ENCODE results near the gene NUCB2. TPM values are rescaled to one million over a fixed set of nuclear protein-coding genes. Genes with fewer than 3 reads are reported as not detected.
A peak's percentile ranks its signal among the peaks of the same experiment; 100 is the strongest.
"Not testable (repeated sequence)": the region's sequence is repeated elsewhere in the genome, so short reads cannot be mapped to it uniquely, and the experiment has no call there.

Gene NUCB2
- 10 to 100 TPM; 38.1 to 38.2 TPM for total RNA-seq

DNA sequence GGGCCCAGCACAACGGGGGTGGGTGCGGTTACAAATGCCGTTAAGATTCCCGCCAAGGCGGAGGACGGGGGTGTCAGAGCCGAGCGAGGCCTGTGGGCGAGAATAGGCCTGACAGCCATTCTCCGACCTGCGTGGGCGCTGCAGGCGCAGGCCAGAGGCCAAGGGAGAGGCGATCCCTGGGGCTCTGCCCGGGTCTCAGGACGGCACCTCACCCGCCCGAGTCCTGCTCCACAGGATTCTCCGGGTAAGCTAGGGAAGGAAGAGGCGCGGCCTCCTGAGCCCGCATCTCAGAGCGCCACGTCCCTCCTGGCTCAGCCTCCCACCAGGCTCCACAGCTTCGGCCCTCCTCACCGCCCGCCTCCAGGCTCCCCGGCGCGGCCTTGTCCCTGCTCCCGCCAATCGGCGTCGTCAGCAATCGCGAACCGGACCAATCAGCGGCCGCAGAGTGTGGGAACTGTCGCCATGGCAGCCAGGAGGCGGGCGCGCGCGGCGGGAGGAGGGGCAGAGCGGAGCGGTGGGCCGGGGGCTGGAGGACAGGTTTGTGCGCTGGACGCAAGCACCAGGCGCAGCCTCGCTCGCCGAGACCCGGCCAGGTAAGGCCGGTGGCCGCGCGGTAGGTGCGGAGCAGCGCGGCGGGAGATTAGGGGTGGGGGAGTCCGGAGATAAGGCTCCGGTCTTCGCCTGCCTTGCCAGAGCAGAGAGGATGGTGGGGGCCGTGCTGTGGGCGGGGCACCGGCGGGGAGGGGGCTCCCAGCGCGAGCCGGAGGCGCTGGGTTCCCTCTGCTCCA is at the start of gene NUCB2:
NUCB2 (plus strand) TSS at position 504 of the 788 bp plus-strand sequence. CDS start 18,585 bp downstream, outside the sequence.
- peaks cover under 1% of the 10 kb centered on the region for H3K36me3 Mint-ChIP-seq
- POLR2A ChIA-PET: interaction anchor here (1.3 to 2.1 kb wide), 2 partner anchors 20 to 87 kb away, joined by 3 to 8 read pairs; no protein-coding TSS in a partner anchor
- H3K4me3 Mint-ChIP-seq: peak within 1 kb of the TSS; percentile 89
- peak; percentile 97 for DNase-seq
- peak within 1 kb of the TSS; percentile 87 for H3K27ac Mint-ChIP-seq
- H3K27me3 Mint-ChIP-seq: no peaks in the 10 kb centered on the region
- intact Hi-C loops (cut with micrococcal nuclease): loop anchor here (1.0 to 10.0 kb wide), 7 partner anchors 9 to 538 kb away; partner anchors contain the start of genes C11orf58 and RPS13
- CTCF ChIA-PET: interaction anchor here (0.6 to 2.9 kb wide), 9 partner anchors 9 to 179 kb away, joined by 3 to 13 read pairs (median 3); partner anchors contain the start of gene KCNJ11
- H3K9me3 Mint-ChIP-seq: no peaks in the 10 kb centered on the region
- H3K4me1 Mint-ChIP-seq (ENCODE audit: low read depth): peaks cover 32% of the 10 kb centered on the region

DNA sequence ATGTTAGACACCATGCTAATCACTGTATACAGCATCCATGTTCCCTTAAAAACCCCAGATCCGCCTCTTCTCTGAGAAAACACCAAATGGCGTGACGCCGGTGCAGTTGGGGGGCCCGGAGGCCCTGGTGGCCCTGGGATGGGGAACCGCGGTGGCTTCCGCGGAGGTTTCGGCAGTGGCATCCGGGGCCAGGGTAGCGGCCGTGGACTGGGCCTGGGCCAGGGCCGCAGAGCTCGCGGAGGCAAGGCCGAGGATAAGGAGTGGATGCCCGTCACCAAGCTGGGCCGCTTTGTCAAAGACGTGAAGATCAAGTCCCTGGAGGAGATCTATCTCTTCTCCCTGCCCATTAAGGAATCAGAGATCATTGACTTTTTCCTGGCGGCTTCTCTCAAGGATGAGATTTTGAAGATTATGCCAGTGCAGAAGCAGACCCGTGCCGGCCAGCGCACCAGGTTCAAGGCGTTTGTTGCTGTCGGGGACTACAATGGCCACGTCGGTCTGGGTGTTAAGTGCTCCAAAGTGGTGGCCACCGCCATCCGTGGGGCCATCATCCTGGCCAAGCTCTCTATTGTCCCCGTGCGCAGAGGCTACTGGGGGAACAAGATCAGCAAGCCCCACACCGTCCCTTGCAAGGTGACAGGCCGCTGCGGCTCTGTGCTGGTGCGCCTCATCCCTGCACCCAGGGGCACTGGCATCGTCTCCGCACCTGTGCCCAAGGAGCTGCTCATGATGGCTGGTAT is 48.2 kb upstream of the NUCB2 start:
- H3K9me3 Mint-ChIP-seq; H3K4me3 Mint-ChIP-seq; DNase-seq; POLR2A ChIA-PET; H3K36me3 Mint-ChIP-seq; H3K27ac Mint-ChIP-seq; H3K27me3 Mint-ChIP-seq; intact Hi-C loops (cut with micrococcal nuclease): not testable (repeated sequence)
- peaks cover 13% of the 10 kb centered on the region for H3K4me1 Mint-ChIP-seq (ENCODE audit: low read depth)
- CTCF ChIA-PET: interaction anchor here (1.0 to 2.4 kb wide), 5 partner anchors 12 to 300 kb away, joined by 3 to 23 read pairs (median 12); partner anchors contain the start of gene PIK3C2A

DNA sequence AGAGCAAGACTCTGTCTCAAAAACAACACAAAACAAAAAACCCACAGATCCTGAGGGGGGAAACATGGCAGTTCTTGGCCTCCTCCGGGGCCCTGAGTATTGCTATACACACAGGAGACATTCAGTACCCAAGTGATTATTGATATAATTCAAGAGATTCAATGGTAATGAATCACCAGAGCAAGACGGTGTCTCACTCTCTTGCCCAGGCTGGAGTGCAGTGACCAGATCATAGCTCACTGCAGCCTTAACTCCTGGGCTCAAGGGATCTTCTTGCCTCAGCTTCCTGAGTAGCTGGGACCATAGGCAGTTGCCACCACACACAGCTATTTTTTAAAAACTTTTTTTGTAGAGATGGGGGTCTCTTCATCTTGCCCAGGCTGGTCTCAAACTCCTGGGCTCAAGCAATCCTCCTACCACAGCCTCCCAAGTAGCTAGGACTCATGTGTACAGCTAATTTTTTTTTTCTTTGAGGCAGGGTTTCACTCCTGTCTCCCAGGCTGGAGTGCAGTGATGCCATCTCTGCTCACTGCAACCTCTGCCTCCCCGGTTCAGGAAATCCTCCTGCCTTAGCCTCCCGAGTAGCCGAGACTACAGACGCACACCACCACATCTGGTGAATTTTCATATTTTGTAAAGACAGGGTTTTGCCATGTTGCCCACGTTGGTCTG is 46.9 kb upstream of the NUCB2 start:
- ChIA-PET CTCF (interaction anchor here (0.6 to 2.4 kb wide), 44 partner anchors 10 to 410 kb away, joined by 3 to 36 read pairs (median 4); partner anchors contain the start of genes KCNJ11, NUCB2 and PIK3C2A), POLR2A (interaction anchor here (0.6 kb wide), 1 partner anchor 154 kb away, joined by 3 read pairs; no protein-coding TSS in a partner anchor)
- no peak for DNase-seq
- Mint-ChIP-seq H3K27me3 (peaks cover 9% of the 10 kb centered on the region), H3K4me1 (ENCODE audit: low read depth) (peaks cover 13% of the 10 kb centered on the region), H3K36me3 (no peaks in the 10 kb centered on the region), H3K4me3 (no peak overlapping the region), H3K9me3 (no peaks in the 10 kb centered on the region), H3K27ac (no peak overlapping the region)
- intact Hi-C loops (cut with micrococcal nuclease): loop anchor here (1.0 kb wide), 4 partner anchors 21 to 275 kb away; no protein-coding TSS in a partner anchor

DNA sequence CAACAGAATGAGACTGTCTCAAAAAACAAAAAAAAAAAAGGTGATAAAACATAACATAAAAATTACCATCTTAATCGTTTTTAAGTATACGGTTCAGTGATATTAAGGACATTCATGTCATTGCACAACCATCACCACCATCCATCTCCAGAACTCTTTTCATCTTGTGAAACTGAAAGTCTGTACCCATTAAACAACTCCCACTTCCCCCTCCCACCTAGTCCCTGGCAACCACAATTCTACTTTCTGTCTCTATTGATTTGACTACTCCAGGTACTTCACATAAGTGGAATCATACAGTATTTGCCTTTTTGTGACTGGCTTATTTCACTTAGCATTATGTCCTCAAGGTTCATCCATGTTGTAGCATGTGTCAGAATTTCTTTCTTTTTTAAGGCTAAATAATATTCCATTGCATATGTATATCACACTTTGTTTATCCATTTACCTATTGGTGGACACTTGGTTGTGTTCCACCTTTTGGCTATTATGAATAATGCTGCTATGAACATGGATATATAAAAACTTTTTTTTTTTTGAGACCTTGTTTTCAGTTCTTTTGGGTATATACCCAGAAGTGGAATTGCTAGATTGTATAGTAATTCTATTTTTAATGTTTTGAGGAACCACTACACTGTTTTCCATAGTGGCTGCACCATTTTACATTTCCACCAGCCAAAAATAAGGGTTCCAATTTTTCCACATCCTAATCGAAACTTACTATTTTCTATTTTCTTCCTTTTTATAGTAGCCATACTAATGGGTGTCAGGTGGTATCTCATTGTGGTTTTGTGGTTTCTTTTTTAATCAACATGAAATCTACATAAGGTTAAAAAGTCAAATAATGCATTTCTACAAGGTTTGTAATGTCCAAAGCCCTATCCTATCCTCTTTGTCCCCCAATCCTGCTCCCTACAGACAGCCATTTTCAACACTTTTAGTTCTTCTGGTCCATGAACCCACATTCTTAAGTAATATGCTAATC is 45.4 kb upstream of the NUCB2 start:
- intact Hi-C loops (cut with micrococcal nuclease): loop anchor here (1.0 kb wide), 8 partner anchors 13 to 273 kb away; partner anchors contain the start of gene NUCB2
- no peaks in the 10 kb centered on the region for H3K36me3 Mint-ChIP-seq
- H3K9me3 Mint-ChIP-seq: no peaks in the 10 kb centered on the region
- peak; percentile 63 for DNase-seq
- H3K4me1 Mint-ChIP-seq (ENCODE audit: low read depth): peaks cover 13% of the 10 kb centered on the region
- ChIA-PET POLR2A (interaction anchor here (0.6 kb wide), 1 partner anchor 110 kb away, joined by 3 read pairs; no protein-coding TSS in a partner anchor), CTCF (interaction anchor here (0.7 to 2.4 kb wide), 25 partner anchors 12 to 297 kb away, joined by 3 to 36 read pairs (median 5); partner anchors contain the start of genes NUCB2 and PIK3C2A)
- H3K4me3 Mint-ChIP-seq: no peak overlapping the region
- no peak overlapping the region for H3K27ac Mint-ChIP-seq
- H3K27me3 Mint-ChIP-seq: peaks cover 11% of the 10 kb centered on the region

DNA sequence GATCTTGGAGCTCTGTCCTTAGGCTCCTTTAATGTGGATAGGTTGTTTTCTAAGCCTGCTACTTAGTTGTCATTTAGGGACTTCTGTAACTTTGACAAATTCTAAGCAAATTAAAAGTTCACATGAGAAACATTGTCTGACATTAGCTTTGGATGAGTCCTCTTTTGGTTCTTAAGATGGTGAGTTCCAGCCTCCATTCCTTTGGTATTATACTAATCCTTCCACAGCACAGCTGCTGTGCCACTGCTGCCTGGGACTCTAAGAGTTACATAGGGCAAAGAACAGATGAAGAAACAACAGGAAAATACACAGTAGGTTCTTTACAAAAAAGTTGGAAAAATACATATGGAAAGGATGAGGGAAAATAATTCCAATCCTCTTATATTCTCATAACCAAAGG is 43.4 kb upstream of the NUCB2 start:
- Mint-ChIP-seq H3K27ac (no peak overlapping the region), H3K4me1 (ENCODE audit: low read depth) (peaks cover 13% of the 10 kb centered on the region), H3K36me3 (no peaks in the 10 kb centered on the region), H3K27me3 (peaks cover 16% of the 10 kb centered on the region), H3K9me3 (no peaks in the 10 kb centered on the region), H3K4me3 (no peak overlapping the region)
- intact Hi-C loops (cut with micrococcal nuclease): no loop called here
- ChIA-PET POLR2A (no interaction called here), CTCF (interaction anchor here (1.0 to 1.1 kb wide), 2 partner anchors 44 to 295 kb away, joined by 3 read pairs; partner anchors contain the start of gene NUCB2)
- no peak for DNase-seq

DNA sequence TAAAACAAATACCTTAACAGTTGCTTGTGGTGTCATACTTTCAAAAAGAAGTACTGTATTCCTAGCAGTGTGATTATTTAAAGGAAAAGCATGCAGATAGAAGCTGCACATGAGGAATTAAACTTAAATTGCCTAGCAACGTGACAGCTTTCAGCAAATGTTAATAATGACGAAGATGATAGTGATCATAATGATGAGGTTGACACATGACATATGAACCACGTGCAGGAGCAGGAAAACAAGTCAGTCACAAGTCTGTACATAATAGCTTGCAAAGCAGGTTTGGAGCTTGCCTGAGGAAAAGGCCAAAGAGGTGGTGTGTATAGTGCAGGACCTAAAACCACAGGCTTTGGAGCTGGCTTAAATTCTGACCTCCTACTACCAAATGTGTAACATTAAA is 38.2 kb upstream of the NUCB2 start:
- no peaks in the 10 kb centered on the region for H3K4me1 Mint-ChIP-seq (ENCODE audit: low read depth)
- ChIA-PET CTCF (no interaction called here), POLR2A (no interaction called here)
- no peaks in the 10 kb centered on the region for H3K9me3 Mint-ChIP-seq
- DNase-seq: no peak
- H3K36me3 Mint-ChIP-seq: no peaks in the 10 kb centered on the region
- peaks cover 26% of the 10 kb centered on the region for H3K27me3 Mint-ChIP-seq
- H3K4me3 Mint-ChIP-seq: no peak overlapping the region
- intact Hi-C loops (cut with micrococcal nuclease): no loop called here
- H3K27ac Mint-ChIP-seq: no peak overlapping the region

DNA sequence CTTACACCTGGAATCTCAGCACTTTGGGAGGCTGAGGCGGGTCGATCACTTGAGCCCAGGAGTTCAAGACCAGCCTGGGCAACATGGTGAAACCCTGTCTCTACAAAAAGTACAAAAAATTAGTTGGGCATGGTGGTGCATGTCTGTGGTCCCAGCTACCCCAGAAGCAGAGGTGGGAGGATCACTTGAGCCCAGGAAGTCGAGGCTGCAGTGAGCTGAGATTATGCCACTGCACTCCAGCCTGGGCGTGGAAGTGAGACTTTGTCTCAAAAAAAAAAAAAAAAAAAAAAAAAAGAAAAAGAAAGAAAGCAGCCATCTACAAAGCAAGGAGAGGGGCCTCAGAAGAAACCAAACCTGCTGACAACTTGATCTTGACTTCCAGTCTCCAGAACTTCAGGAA is 36.6 kb upstream of the NUCB2 start:
- CTCF ChIA-PET: interaction anchor here (2.1 kb wide), 1 partner anchor 10 kb away, joined by 7 read pairs; no protein-coding TSS in a partner anchor
- H3K4me1 Mint-ChIP-seq (ENCODE audit: low read depth); DNase-seq; POLR2A ChIA-PET; H3K27ac Mint-ChIP-seq; intact Hi-C loops (cut with micrococcal nuclease); H3K4me3 Mint-ChIP-seq; H3K9me3 Mint-ChIP-seq; H3K36me3 Mint-ChIP-seq: not testable (repeated sequence)
- H3K27me3 Mint-ChIP-seq: peaks cover 26% of the 10 kb centered on the region

DNA sequence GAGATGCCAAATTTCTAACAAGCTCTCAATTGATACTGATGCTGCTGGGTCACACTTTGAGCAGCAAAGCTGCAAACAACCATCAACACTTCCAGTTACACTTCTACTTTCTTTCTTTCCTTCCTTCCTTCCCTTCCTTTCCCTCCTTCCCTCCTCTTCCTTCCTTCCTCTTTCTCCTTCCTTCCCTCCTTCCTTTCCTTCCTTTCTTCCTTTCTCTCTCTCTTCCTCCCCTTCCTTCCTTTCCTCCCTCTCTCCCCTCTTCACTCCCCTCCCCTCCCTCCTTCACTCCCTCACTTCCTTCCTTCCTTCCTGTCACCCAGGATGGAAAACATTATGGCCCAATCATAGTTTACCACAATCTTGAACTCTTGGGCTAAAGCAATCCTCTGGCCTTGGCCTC is 35.8 kb upstream of the NUCB2 start:
- Mint-ChIP-seq H3K27ac (no peak overlapping the region), H3K4me3 (no peak overlapping the region), H3K27me3 (peaks cover 22% of the 10 kb centered on the region), H3K9me3 (no peaks in the 10 kb centered on the region), H3K4me1 (ENCODE audit: low read depth) (peaks cover 3% of the 10 kb centered on the region), H3K36me3 (no peaks in the 10 kb centered on the region)
- intact Hi-C loops (cut with micrococcal nuclease): no loop called here
- ChIA-PET CTCF (interaction anchor here (1.1 to 2.1 kb wide), 2 partner anchors 11 to 143 kb away, joined by 4 to 7 read pairs; no protein-coding TSS in a partner anchor), POLR2A (no interaction called here)
- DNase-seq: no peak

DNA sequence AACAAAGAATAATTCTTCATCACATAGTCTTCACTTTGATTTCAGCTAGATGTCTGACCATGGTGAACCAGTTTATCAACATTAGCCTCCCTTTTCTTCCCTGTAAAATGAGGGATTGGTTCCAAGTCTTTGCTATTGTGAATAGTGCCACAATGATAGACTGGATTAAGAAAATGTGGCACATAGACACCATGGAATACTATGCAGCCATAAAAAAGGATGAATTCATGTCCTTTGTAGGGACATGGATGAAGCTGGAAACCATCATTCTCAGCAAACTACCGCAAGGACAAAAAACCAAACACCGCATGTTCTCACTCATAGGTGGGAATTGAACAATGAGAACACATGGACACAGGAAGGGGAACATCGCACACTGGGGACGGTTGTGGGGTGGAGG is 33.6 kb upstream of the NUCB2 start:
- CTCF ChIA-PET: interaction anchor here (1.3 to 4.3 kb wide), 2 partner anchors 13 to 35 kb away, joined by 3 to 18 read pairs; partner anchors contain the start of gene PIK3C2A
- H3K9me3 Mint-ChIP-seq; H3K36me3 Mint-ChIP-seq; H3K27ac Mint-ChIP-seq; DNase-seq; H3K4me1 Mint-ChIP-seq (ENCODE audit: low read depth); intact Hi-C loops (cut with micrococcal nuclease); H3K4me3 Mint-ChIP-seq; POLR2A ChIA-PET: not testable (repeated sequence)
- peaks cover 20% of the 10 kb centered on the region for H3K27me3 Mint-ChIP-seq

DNA sequence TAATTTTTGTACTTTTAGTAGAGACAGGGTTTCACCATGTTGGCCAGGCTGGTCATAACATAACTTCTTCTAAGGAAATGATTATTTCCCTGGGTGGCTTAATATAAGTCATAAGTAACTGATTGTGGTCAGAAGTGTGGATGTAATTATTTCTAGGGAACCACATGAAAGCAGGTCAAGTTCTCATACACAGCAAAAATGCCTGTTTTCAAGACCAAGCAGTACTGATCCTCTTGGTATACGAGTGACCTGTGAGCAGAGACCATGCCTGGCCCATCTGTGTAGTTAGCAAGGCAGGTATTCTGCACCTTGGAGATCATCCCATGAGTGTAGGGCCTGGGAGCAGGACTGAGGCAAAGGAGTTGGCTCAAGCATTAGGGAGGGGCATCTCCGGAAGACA is 32.5 kb upstream of the NUCB2 start:
- H3K27me3 Mint-ChIP-seq: peaks cover 18% of the 10 kb centered on the region
- H3K9me3 Mint-ChIP-seq: no peaks in the 10 kb centered on the region
- intact Hi-C loops (cut with micrococcal nuclease): loop anchor here (1.0 kb wide), 2 partner anchors 13 to 50 kb away; no protein-coding TSS in a partner anchor
- no peaks in the 10 kb centered on the region for H3K36me3 Mint-ChIP-seq
- CTCF ChIA-PET: interaction anchor here (4.3 kb wide), 1 partner anchor 14 kb away, joined by 18 read pairs; no protein-coding TSS in a partner anchor
- no peak overlapping the region for H3K4me3 Mint-ChIP-seq
- H3K27ac Mint-ChIP-seq: no peak overlapping the region
- no peak for DNase-seq
- peaks cover 3% of the 10 kb centered on the region for H3K4me1 Mint-ChIP-seq (ENCODE audit: low read depth)
- POLR2A ChIA-PET: no interaction called here

Measured in activated CD4-positive, alpha-beta memory T cell treated with anti-CD3 and anti-CD28 coated beads for 36 hours (primary cell).